Activated CD4-positive, alpha-beta T cell treated with anti-CD3 and anti-CD28 coated beads, Interleukin-2, amount 50 U/mL, for 4 hours (primary cell): ENCODE data around the gene VWF.

ENCODE experiments used
- DNase-seq, 2 experiments: peaks; one replicate each; pipeline ENCODE4 v3.0.0-alpha.2; 2020

VWF gene

DNA sequence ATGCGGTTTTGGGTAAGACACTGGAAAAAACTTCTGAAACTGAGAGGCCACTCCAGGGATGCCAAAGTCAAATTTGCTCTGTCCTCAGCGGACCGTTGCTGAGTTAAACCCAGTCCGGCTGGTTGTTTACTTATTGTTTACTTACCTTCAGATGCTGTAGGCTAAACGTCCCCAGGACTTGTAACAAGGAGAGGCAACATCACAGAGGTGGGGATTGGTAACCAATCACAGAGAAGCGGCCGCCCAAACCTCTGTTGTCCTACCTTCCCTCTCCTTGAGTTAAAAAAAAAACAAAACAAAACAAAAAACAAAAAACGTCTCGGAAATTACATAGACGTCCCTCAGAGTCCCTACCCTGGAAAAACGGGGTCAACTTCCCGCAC lies 179.8 kb downstream of the VWF start:
- DNase-seq = no peak

GRCh38 chr12:5944053-5944452 lies 180.4 kb downstream of the VWF start:
- DNase-seq = no peak

- DNase-seq = no peak
Observed at GRCh38 chr12:5941907-5942306, 182.6 kb downstream of the VWF start.

GRCh38 chr12:5927732-5928516 lies 196.5 kb downstream of the VWF start:
- DNase-seq = no peak

- DNase-seq = no peak
Observed at GRCh38 chr12:5925646-5926045, 198.8 kb downstream of the VWF start.

- no peak for DNase-seq
Observed at GRCh38 chr12:5924342-5924741, 200.1 kb downstream of the VWF start.

DNA sequence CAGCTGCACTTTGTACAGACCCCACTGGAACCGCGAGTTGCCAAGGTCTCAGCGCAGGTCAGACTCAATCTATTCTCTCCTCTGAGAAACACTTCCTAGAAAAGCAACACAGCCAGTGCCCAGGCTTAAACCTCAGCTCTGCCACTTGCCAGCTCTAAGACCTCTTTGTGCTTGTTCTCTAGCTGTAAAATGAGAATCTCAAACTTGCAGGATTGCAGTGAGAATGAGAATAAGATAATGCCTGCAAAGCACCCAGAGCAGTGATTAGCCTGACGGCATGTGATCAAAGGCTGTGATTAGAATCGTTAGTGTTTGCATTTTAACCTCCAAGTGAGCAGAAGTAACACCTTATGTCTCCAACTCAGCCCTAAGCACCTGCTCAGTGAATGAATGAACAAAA lies 200.7 kb downstream of the VWF start:
- DNase-seq = no peak

DNA sequence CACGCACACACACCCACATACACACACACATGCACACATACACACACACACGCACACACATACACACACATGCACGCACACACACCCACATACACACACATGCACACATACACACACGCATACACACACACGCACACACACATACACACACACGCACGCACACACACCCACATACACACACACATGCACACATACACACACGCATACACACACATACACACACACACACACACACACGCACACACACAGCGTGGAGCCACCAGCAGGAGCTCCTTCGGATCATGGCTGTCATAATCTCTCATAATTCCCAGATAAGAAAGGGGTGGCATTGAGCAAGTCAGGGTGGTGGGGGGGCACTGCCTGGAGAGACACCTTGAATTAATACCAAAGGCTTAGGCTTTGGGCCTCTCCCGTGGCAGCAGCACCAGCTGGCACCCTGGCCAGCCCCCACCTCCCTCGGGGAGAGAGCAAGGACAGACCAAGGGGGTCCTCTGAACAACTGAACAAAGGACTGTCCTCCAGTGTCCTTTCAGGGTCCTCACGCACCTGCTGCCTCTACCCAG lies 201.3 kb downstream of the VWF start:
- DNase-seq = no peak

- no peak for DNase-seq
Observed at GRCh38 chr12:5921966-5922899, 202.2 kb downstream of the VWF start.

GRCh38 chr12:5921027-5921909 lies 203.2 kb downstream of the VWF start:
- DNase-seq = no peak

DNA sequence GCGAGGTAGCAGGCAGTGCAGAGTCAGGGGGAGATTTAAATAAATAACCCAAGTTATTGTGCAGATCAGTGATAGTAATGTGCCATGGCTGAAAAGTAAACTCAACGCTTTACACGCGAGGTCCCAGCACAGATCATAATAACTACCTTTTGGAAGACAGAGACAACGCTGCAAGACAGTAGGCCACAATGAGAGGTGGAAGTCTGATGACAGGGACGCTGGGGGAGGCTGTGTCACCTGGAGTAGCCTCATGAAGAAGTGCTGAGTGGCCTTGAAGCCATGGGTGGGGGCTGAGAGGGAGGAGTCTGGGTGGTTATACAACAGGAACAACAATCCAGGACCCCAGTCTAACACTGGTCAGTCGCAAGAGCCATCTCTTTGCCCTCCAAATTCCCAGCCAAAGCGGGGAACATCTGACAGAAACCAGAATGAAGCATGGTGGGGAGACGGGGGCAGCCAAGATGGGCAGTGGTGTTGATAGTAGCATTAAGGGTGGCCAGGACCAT lies 207.6 kb downstream of the VWF start:
- DNase-seq = no peak

DNA sequence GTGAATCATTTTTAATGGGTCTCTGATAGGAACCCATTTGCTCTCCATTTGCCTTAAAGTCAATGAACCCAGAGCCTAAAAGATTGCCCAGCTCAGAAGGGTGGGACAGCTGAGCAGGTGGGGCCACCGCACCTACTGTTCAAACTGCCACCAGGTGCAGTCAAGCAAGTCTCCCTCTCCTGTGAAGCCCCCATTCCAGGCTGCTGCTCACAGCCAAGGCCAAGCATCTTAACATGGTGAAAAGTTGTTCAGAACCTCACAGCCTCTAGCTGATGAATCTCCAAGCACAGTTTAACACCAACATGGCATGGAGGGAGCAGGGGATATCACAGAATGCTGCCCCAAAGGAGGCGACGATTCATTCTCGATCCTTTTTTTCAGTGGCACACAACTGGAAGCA lies 209.0 kb downstream of the VWF start:
- DNase-seq = no peak

GRCh38 chr12:5914387-5915149 lies 209.9 kb downstream of the VWF start:
- DNase-seq = no peak

DNA sequence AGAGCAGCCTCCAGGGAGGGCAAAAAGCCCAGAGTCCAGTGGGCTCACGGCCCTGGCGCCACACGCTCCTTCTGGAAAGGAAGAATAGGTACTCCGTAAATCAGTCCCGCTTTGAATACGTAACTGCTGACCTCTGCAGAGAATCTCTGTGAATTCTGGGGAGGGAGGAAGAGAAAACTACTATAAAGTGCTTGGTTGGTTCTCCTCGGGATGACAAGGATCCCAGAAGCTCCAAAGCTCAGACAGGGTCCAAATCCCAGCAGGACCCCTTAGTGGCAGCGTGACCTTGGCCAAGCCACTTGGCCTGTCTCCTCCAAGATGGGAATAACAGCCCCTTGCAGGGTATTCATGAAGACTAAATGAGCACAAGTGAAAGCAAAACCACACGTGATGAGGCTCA lies 211.1 kb downstream of the VWF start:
- no peak for DNase-seq

- DNase-seq = no peak
Observed at GRCh38 chr12:5912437-5913334, 211.8 kb downstream of the VWF start.

DNA sequence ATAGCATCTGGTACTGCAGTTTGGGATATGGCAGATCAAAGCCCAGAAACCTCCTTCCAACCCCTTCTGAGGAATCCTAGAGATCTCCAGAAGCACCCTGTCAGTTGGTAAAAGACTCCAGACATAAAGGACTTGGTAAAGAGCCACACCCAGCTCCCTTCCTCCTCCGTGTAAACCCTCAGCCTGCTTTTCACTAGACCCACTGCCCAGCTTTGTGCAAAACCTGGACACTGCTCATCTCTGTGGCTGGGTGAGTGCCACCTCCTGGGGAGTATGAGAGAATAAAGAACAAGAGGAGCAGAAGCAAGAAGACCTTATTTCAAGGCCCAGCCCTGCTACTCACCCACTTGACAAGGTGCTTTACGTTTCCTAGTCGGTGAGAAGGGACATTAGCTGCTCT lies 212.5 kb downstream of the VWF start:
- DNase-seq = no peak

GRCh38 chr12:5910790-5911548 lies 213.5 kb downstream of the VWF start:
- DNase-seq = no peak

DNA sequence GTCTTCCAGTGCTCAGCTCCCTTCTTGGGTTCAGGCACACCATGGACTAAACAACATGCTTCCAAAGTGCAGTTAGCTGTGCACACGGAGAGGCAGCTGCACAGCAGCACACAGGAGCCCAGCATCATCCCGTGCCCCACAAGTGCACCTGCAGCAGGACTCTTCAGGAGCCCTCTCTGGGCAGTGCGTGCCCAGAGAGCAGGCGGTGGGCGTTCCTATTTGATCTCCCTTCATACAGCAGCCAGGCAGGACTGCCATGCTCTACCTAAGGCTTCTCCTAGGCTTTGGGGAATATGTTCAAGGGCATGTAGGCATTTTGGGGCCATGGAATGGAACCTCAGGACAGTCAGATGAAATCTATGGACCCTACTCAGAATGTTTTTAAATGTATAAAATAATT lies 214.9 kb downstream of the VWF start:
- DNase-seq = no peak

DNA sequence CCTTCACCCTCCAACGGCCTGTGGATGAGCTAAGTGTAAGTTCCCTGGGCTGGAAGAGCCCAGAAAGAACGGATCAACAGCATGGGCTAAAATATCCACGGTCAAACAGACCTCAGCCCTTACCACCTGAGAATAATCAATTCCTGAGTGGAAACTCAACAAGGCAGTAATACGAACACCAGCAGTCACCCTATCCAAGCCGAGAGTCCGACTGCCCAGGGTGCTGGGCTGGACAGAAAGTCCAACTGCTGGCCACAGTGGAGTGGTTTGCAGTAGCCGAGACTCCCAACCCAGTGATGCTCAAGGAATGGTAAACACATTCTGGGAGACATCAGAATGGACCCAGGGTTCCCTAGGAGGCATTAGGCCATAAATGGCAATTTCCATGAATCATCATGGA lies 216.2 kb downstream of the VWF start:
- DNase-seq = no peak

DNA sequence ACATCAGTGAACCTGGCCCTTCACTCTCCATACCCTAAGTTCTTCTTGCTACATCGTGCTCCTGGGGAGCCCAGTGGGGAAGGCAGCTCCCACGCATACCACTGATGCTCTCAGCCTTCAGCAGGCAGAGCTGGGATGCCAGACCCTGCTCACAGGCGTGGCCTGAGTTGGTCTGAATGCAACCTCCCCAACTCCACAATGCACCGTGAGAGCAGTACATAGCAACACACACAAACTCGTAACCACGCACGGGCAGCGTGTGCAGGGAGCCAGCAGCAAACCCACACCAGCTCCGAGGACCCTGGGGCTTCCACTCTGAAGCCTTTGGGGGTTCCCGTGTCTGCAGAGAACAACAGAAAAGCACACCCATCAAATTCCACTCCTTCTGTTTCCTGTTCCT lies 216.7 kb downstream of the VWF start:
- DNase-seq = no peak
